IPS-15b (cell line): ENCODE measurements around the gene ATP4B.

Experiments used
- H3K27me3 ChIP-seq: one replicate; pipeline ENCODE4 v1.6.1; 2013; ENCODE audit warnings: low read length; ENCODE audit not compliant: control insufficient read depth, insufficient read depth
- H3K36me3 ChIP-seq: one replicate; pipeline ENCODE4 v1.6.1; 2013; ENCODE audit warnings: low read length; ENCODE audit not compliant: control insufficient read depth, insufficient read depth
- H3K4me1 ChIP-seq: one replicate; pipeline ENCODE4 v1.6.1; 2013; ENCODE audit warnings: mild to moderate bottlenecking, low read length; ENCODE audit not compliant: control insufficient read depth, insufficient read depth
- H3K4me3 ChIP-seq: one replicate; pipeline ENCODE4 v1.5.1; 2013; ENCODE audit warnings: low read depth, low read length
- H3K9ac ChIP-seq: one replicate; pipeline ENCODE4 v1.6.1; 2013; ENCODE audit warnings: low read depth, mild to moderate bottlenecking, low read length
- H3K9me3 ChIP-seq: one replicate; pipeline ENCODE4 v1.6.1; 2013; ENCODE audit warnings: mild to moderate bottlenecking, low read length; ENCODE audit not compliant: control insufficient read depth, insufficient read depth

Gene ATP4B

GRCh38 chr13:113665597-113666328, 7.8 kb upstream of the ATP4B start:
- Histone ChIP-seq H3K9me3 (no peaks in the 10 kb centered on the region), H3K4me3 (no peak overlapping the region), H3K9ac (no peak overlapping the region), H3K36me3 (no peaks in the 10 kb centered on the region), H3K4me1 (no peaks in the 10 kb centered on the region), H3K27me3 (no peaks in the 10 kb centered on the region)

DNA sequence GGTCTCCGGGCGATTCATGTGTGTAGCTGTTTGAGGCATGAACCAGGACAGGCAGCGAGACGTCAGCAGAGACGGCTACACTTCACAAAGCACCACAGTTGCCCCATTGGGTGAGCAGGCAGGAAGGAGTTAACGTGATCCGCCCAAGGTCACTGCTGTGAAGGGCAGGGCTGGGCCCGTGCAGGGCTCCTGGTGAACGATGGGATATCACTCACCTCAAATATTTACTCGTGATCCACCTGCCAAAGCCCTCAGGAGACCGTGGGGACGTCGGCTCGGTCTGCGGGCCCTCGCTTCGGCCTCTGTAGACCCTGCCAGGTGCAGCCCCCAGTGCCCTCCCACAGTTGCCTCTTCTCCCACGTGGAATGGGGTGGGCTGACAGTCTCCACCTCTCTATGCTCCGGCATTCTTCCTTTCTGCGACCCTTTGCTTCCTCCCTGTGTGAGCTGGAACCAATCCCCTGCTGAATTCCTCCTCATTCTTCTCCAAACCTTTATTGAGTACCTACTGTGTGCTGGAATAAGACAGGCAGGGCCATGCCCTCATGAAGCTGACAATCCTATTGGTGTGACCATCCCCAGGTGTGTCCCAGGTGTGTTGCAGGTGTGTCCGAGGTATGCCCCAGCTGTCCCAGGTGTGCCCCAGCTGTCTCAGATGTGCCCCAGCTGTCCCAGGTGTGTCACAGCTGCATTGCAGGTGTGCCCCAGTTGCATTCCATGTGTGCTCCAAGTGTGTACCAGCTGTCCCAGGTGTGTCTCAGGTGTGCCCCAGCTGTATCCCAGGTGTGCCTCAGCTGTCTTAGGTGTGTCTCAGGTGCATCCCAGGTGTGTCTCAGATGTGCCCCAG, 7.0 kb upstream of the ATP4B start:
- Histone ChIP-seq H3K27me3 (no peaks in the 10 kb centered on the region), H3K4me3 (no peak overlapping the region), H3K4me1 (no peaks in the 10 kb centered on the region), H3K9ac (no peak overlapping the region), H3K36me3 (no peaks in the 10 kb centered on the region), H3K9me3 (no peaks in the 10 kb centered on the region)

DNA sequence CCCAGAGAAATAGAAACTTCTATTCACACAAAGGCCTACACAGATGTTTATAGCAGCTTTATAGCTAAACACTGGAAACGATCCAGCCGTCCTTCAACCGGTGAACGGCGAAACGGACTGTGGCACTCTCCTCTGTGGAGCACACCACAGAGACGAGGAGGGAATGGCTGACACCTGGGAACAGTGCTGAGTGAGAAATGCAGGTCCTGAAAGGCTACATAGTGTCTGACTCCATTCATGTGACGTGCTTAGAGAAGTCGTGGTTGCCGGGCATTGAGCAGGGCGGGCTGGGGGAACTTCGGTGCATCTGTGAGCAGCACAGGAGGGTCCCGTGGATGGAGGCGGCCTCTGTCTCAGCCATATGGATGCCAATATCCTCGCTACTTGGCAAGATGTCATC, 5.9 kb upstream of the ATP4B start:
- H3K9me3 ChIP-seq, result no peaks in the 10 kb centered on the region
- H3K4me3 ChIP-seq, result no peak overlapping the region
- no peaks in the 10 kb centered on the region for H3K27me3 ChIP-seq
- no peak overlapping the region for H3K9ac ChIP-seq
- no peaks in the 10 kb centered on the region for H3K4me1 ChIP-seq
- no peaks in the 10 kb centered on the region for H3K36me3 ChIP-seq

DNA sequence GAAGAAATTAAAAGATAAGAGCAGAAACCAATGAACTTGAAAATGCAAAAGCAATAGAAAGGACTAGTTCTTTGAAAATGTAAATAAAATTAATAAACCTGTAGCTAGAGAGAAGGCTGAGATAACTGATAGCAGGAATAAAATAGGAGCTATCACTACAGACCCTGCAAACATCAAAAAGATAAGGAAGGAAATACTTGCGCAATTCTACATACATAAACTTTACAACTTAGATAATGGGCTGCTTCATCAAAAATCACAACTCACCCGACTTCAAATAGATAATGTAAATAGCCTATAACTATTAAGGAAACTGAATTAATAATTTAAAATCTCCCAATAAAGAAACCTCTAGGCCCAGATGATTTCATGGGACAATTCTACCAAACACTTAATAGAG, 3.5 kb upstream of the ATP4B start:
- H3K4me3 ChIP-seq, result no peak overlapping the region
- no peaks in the 10 kb centered on the region for H3K36me3 ChIP-seq
- no peaks in the 10 kb centered on the region for H3K27me3 ChIP-seq
- no peaks in the 10 kb centered on the region for H3K9me3 ChIP-seq
- no peak overlapping the region for H3K9ac ChIP-seq
- H3K4me1 ChIP-seq, result no peaks in the 10 kb centered on the region

DNA sequence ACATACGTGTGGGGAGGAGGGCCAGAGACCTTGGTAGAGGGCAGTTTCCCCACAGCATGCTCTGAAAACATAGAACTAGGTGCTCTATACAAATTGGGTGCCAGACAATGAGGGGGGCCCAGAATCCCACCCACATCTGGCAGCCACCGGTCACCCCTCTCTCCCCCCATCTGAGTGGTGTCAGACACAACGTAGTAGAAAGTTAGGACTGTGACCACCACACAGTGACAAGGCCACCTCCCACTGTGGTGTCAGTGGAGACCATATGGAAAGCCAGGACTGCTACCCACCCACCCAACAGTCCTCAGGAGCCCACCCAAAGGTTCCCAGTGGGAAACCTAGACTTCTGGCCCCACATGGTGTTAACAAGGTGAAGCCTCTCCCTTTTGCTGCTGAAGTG, 2.1 kb upstream of the ATP4B start:
- Histone ChIP-seq H3K36me3 (no peaks in the 10 kb centered on the region), H3K9me3 (no peaks in the 10 kb centered on the region), H3K27me3 (no peaks in the 10 kb centered on the region), H3K4me1 (no peaks in the 10 kb centered on the region), H3K9ac (no peak overlapping the region), H3K4me3 (no peak overlapping the region)

DNA sequence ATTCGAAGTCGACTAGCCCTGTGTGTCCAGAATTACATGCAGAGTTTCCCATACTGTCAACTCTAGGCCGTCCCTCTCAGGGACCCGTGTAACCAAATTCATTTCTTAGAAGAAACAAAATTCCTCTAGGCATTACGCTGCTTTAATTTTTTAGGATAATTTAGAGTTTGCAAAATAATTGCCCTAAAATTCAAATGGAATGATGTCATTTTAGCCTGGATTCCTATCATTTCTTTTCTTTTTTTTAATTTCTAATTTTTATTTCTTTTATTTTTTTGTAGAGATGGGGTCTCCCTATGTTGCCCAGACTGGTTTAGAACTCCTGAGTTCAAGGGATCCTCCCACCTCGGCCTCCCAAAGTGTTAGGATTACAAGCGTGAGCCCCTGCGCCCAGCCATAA, 1.3 kb upstream of the ATP4B start:
- Histone ChIP-seq H3K4me1 (no peaks in the 10 kb centered on the region), H3K9me3 (no peaks in the 10 kb centered on the region), H3K36me3 (no peaks in the 10 kb centered on the region), H3K9ac (no peak overlapping the region), H3K27me3 (no peaks in the 10 kb centered on the region), H3K4me3 (no peak overlapping the region)

DNA sequence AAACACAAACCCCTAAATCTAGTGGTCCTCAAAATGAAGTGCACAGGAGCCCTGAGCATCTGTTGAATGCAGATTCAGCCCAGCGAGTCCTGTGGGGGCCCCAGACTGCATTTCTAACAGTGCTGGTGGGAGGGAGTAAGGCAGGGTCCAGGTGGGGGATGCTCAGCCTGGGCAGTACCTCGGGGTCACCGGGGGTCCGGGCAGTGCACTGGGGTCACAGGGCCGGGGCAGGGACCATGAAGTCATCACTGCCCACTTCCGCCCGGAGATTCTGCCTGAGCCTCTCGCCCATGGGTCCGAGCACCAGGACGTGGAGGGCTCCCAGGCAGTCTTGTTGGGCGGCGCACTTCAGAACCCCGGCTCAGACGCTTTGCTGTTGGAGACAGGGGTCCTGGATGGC, 838 bp upstream of the ATP4B start:
- H3K36me3 ChIP-seq, result no peaks in the 10 kb centered on the region
- no peaks in the 10 kb centered on the region for H3K27me3 ChIP-seq
- H3K9me3 ChIP-seq, result no peaks in the 10 kb centered on the region
- no peak overlapping the region for H3K4me3 ChIP-seq
- H3K9ac ChIP-seq, result no peak overlapping the region
- H3K4me1 ChIP-seq, result no peaks in the 10 kb centered on the region

DNA sequence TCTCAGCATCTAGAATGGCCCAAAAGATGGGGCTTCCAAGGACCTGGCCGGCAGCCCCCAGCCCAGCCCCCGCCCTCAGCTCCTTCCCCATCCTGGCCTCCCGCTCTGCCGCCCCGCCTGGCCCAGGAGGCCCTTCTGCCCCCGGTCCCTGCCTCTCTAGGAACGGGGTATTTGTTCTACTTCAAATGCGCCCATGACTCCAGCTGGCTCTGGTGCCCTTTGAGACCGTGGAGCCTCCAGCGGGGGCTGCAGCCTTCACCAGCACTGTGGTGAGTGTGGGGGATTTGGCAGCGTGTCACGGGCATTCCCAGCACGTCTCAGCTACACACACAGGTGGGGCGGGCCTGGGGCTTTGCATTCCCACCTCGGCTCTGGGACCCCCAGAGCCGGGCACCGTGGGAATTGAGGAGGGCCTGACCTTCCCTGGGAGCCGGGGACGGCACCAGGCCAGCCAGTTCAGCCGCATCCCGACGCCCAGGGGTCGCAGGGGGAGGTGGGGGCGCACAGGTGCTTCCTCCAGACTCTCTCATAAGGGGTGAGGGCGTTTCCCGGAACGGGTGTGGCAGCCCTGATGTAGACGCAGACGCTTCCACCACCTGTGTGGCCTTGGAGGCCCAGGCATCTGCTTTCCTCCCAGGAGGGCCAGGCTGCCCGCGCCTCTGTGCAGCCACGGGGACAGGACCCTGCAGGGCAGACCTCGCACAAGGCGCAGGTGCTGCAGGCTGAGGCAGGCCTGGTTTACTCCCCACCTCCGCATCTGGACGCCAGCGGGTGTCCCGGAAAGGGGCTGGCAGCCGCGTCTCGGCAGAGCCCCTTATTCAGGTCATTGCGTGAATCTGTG, 947 bp downstream of the ATP4B start:
- no peaks in the 10 kb centered on the region for H3K36me3 ChIP-seq
- H3K27me3 ChIP-seq, result no peaks in the 10 kb centered on the region
- no peak overlapping the region for H3K9ac ChIP-seq
- no peaks in the 10 kb centered on the region for H3K9me3 ChIP-seq
- H3K4me1 ChIP-seq, result no peaks in the 10 kb centered on the region
- H3K4me3 ChIP-seq, result no peak overlapping the region

GRCh38 chr13:113656003-113656588, 1.9 kb downstream of the ATP4B start:
- Histone ChIP-seq H3K9ac (no peak overlapping the region), H3K36me3 (no peaks in the 10 kb centered on the region), H3K9me3 (no peaks in the 10 kb centered on the region), H3K4me3 (no peak overlapping the region), H3K4me1 (no peaks in the 10 kb centered on the region), H3K27me3 (no peaks in the 10 kb centered on the region)

DNA sequence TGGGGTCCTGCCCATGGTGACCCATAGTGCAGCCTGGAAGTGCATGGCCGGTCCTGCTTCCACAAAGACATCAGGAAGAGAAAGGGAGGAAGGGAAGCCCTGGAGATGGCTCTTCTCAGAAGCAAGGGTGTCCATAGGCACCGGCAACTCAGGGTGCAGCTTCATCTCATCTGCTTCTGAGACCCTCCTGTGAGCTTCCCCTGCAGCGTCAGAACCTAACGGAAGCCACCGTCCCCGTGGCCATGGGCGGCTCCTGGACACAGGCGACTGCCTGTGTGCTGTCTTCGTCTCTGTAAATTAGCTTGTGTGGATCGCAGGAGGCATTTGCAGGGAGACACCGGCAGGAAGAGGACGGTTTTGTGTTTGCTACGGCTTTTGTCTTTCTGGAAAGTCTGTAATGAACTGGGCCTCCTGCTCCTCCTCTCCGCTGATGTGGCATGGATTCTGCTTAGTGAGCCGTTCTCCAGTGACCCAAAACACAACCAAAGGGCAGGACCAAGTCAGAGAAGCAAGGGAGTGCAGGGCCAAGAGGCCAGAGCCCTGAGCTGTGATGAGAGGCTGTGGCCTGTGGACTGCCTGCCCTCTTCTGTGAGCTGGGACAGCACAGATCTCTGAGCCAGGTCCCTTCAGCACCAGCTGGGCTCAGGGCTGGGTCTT, 2.5 kb downstream of the ATP4B start:
- H3K4me1 ChIP-seq, result no peaks in the 10 kb centered on the region
- H3K4me3 ChIP-seq, result no peak overlapping the region
- H3K36me3 ChIP-seq, result no peaks in the 10 kb centered on the region
- H3K9me3 ChIP-seq, result no peaks in the 10 kb centered on the region
- H3K27me3 ChIP-seq, result no peaks in the 10 kb centered on the region
- H3K9ac ChIP-seq, result no peak overlapping the region
